ENCODE results near the gene OPCML. TPM values are rescaled to one million over a fixed set of nuclear protein-coding genes. Genes with fewer than 3 reads are reported as not detected.

The OPCML gene
- total RNA-seq, 1 experiment from 2014 or later = not detected

- DNase-seq (ENCODE audit: low read depth) = no peak
These were observed 231.6 kb downstream of the OPCML start for GRCh38 chr11:133300666-133301065.

GRCh38 chr11:133291780-133292179 lies 240.5 kb downstream of the OPCML start:
- DNase-seq (ENCODE audit: low read depth) = no peak

GRCh38 chr11:133285359-133285758 lies 246.9 kb downstream of the OPCML start:
- DNase-seq (ENCODE audit: low read depth) = no peak

- no peak for DNase-seq (ENCODE audit: low read depth)
These were observed 248.1 kb downstream of the OPCML start for GRCh38 chr11:133284156-133284555.

- DNase-seq (ENCODE audit: low read depth) = no peak
These were observed 254.4 kb downstream of the OPCML start for GRCh38 chr11:133277886-133278285.

GRCh38 chr11:133271871-133272776 lies 260.2 kb downstream of the OPCML start:
- DNase-seq (ENCODE audit: low read depth) = no peak

- DNase-seq (ENCODE audit: low read depth) = no peak
These were observed 261.1 kb downstream of the OPCML start for GRCh38 chr11:133271206-133271605.

- DNase-seq (ENCODE audit: low read depth) = no peak
These were observed 263.0 kb downstream of the OPCML start for GRCh38 chr11:133269267-133269666.

- no peak for DNase-seq (ENCODE audit: low read depth)
These were observed 265.3 kb downstream of the OPCML start for GRCh38 chr11:133266986-133267385.

- DNase-seq (ENCODE audit: low read depth) = no peak
These were observed 266.7 kb downstream of the OPCML start for GRCh38 chr11:133265530-133266035.

- no peak for DNase-seq (ENCODE audit: low read depth)
These were observed 269.0 kb downstream of the OPCML start for GRCh38 chr11:133263332-133263731.

GRCh38 chr11:133258751-133259150 lies 273.6 kb downstream of the OPCML start:
- DNase-seq (ENCODE audit: low read depth) = no peak

- no peak for DNase-seq (ENCODE audit: low read depth)
These were observed 277.7 kb downstream of the OPCML start for GRCh38 chr11:133254601-133255000.

- DNase-seq (ENCODE audit: low read depth) = no peak
These were observed 278.7 kb downstream of the OPCML start for GRCh38 chr11:133253570-133253969.

- DNase-seq (ENCODE audit: low read depth) = no peak
These were observed 280.5 kb downstream of the OPCML start for GRCh38 chr11:133251841-133252240.

- no peak for DNase-seq (ENCODE audit: low read depth)
These were observed 282.8 kb downstream of the OPCML start for GRCh38 chr11:133249530-133249929.

GRCh38 chr11:133249065-133249464 lies 283.2 kb downstream of the OPCML start:
- DNase-seq (ENCODE audit: low read depth) = no peak

GRCh38 chr11:133243832-133244231 lies 288.5 kb downstream of the OPCML start:
- DNase-seq (ENCODE audit: low read depth) = no peak

- no peak for DNase-seq (ENCODE audit: low read depth)
These were observed 291.2 kb downstream of the OPCML start for GRCh38 chr11:133240908-133241655.

- no peak for DNase-seq (ENCODE audit: low read depth)
These were observed 292.7 kb downstream of the OPCML start for GRCh38 chr11:133239575-133239974.

GRCh38 chr11:133238495-133238894 lies 293.8 kb downstream of the OPCML start:
- no peak for DNase-seq (ENCODE audit: low read depth)

- no peak for DNase-seq (ENCODE audit: low read depth)
These were observed 294.3 kb downstream of the OPCML start for GRCh38 chr11:133238027-133238426.

All from LHCN-M2 (cell line).